Skeletal muscle tissue (tissue), 4 donors: ENCODE measurements around the gene KCNK15. TPM values are rescaled to one million over a fixed set of nuclear protein-coding genes. Genes with fewer than 3 reads are reported as not detected.

Experiments
- H3K27ac ChIP-seq: one replicate; pipeline ENCODE4 v1.7.0; 2013; ENCODE audit warnings: mild to moderate bottlenecking, low read depth, low read length, inconsistent platforms
- H3K27me3 ChIP-seq, 3 donors: one replicate each; pipeline ENCODE4 v1.7.0; 2013; ENCODE audit warnings: low read length in 3 of 3; ENCODE audit not compliant: control insufficient read depth in 3 of 3, insufficient read depth in 3 of 3
- H3K36me3 ChIP-seq, 3 donors: one replicate each; pipeline ENCODE4 v1.7.0; 2013; ENCODE audit warnings: low read length in 3 of 3; ENCODE audit not compliant: control insufficient read depth in 3 of 3, insufficient read depth in 3 of 3
- H3K4me1 ChIP-seq, 3 donors: one replicate each; pipeline ENCODE4 v1.7.0; 2013; ENCODE audit warnings: low read length in 3 of 3, mild to moderate bottlenecking in 3 of 3; ENCODE audit not compliant: control insufficient read depth in 3 of 3, insufficient read depth in 3 of 3
- H3K4me3 ChIP-seq, 3 donors: one replicate each; pipeline ENCODE4 v1.7.0; 2013; ENCODE audit warnings: low read length in 3 of 3
- H3K9ac ChIP-seq, 3 donors: one replicate each; pipeline ENCODE4 v1.7.0; 2013; ENCODE audit warnings: low read length in 3 of 3, mild to moderate bottlenecking in 3 of 3, moderate library complexity in 2 of 3, low read depth in 1 of 3
- H3K9me3 ChIP-seq, 3 donors: one replicate each; pipeline ENCODE4 v1.7.0; 2013; ENCODE audit warnings: low read length in 3 of 3; ENCODE audit not compliant: control insufficient read depth in 3 of 3
- total RNA-seq: library from RNA; depleted of rRNA; stranded (reverse); fragments of >200 nt; gene quantifications from one replicate; pipeline ENCODE4 v1.2.3, GENCODE V29; 2014
- donor health status: Osteomylitis.

The KCNK15 gene
- total RNA-seq, 1 donor from 2014 or later = under 0.01 TPM

DNA sequence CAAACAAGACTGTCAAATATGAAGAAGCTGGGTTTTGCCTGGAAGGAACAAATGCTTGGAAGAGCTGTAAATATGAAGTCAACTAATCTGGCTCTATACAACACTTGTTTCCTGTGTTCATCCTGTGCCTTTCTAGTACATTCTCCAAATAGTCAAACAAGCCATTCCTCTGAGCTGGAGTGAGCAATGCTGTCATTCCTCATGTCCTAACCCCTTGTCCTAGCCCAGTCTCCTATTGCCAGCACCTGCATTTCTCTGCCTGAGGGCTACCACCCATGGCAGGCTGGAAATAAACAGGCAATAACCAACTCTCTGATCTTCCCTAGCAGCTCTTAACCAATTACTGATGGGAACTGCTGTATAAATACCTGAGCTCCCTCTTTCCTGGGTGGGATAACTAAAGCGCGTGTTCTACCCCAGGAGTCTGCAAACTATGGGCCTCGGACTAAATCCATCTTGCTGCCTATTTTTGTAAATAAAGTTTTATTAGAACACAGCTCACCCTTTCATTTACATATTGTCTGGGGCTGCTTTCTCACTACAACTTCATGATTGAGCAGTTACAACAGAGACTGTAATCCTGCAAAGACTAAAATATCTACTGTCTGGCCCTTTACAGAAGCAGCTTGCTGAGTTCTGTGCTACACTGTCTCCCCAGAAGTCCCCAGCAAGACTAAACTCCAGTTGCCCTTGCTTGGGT lies 51.2 kb downstream of the KCNK15 start:
- Histone ChIP-seq H3K27ac (no peak overlapping the region), H3K27me3 (no peaks in the 10 kb centered on the region), H3K9ac (no peak overlapping the region), H3K36me3 (no peaks in the 10 kb centered on the region), H3K4me1 (peaks cover 0 to under 1% (median 0%) of the 10 kb centered on the region in 3 donors), H3K9me3 (no peaks in the 10 kb centered on the region), H3K4me3 (no peak overlapping the region)

DNA sequence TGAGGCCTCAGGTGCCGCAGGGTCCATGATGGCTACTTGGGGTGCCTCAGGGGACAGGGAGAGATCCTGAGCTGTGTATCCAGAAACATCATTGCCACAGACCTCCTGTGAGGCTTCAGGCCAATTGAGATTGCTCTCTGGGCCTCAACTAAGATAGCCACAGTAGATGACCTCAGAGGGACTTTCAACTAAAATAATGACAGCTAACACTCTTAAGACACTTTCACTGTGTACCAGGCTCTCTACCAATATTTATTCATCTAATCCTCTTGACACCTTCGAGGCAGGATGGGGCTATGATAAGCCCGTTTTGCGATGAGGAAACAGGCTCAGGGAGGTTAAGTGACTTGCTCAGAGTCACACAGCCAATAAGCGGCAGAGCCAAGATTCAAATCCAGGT lies 54.0 kb downstream of the KCNK15 start:
- H3K4me3 ChIP-seq = no peak overlapping the region
- no peaks in the 10 kb centered on the region for H3K36me3 ChIP-seq
- H3K27ac ChIP-seq = no peak overlapping the region
- H3K27me3 ChIP-seq = no peaks in the 10 kb centered on the region
- H3K4me1 ChIP-seq = peaks cover 8 to 15% (median 9%) of the 10 kb centered on the region in 3 donors
- H3K9me3 ChIP-seq = no peaks in the 10 kb centered on the region
- H3K9ac ChIP-seq = no peak overlapping the region

DNA sequence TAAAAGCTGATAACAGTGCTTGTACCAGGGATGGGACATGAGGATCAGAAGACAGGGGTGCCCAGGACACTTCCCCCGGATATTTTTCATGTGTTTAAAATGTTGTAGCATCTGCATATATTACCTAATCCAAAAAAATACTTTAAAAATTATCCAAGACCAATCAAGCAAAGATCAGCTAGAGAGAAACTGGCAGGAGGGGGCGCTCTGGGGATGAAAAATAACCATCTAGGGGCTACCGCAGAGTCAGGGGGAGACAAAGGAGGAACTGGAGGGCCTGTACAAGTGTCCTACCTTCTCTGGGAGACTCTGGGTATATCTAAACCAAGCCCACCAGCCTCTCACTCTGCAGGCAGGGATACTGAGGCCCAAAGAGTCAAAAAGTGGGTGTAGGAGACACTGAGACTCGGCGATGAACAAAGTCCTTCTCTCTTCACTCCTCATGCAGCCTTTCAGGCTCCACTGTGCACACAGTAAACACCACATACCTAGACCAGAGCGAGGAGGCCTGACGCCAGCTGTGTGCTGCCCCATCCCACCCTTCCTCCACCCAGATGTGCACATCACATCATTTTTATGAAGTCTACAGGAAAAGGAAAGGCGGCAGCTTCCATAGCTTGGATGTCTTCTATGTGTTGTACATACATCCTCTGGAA lies 54.9 kb downstream of the KCNK15 start:
- H3K9ac ChIP-seq = no peak overlapping the region

More for the DNA sequence above, 54.9 kb downstream of the KCNK15 start:
- H3K36me3 ChIP-seq = no peaks in the 10 kb centered on the region
- H3K27ac ChIP-seq = no peak overlapping the region
- H3K4me3 ChIP-seq = no peak overlapping the region
- no peaks in the 10 kb centered on the region for H3K27me3 ChIP-seq
- no peaks in the 10 kb centered on the region for H3K9me3 ChIP-seq
- H3K4me1 ChIP-seq = peaks cover 9 to 17% (median 13%) of the 10 kb centered on the region in 3 donors

Other genes with a start within 250 kb of the KCNK15 start
- 44.9 TPM for gene SERINC3, start 223.8 kb upstream of the KCNK15 start, total RNA-seq
- 37.1 TPM for gene PKIG, start 163.3 kb upstream of the KCNK15 start, total RNA-seq
- 3.7 TPM for gene ADA, start 94.2 kb upstream of the KCNK15 start, total RNA-seq
- not detected for gene CCN5, start 30.5 kb upstream of the KCNK15 start, total RNA-seq
- 3.1 TPM for gene RIMS4, start 64.7 kb downstream of the KCNK15 start, total RNA-seq
- gene YWHAB, start 139.8 kb downstream of the KCNK15 start, total RNA-seq = 51.7 TPM
- gene PABPC1L, start 164.2 kb downstream of the KCNK15 start, total RNA-seq = 1.0 TPM
- gene TOMM34, start 214.5 kb downstream of the KCNK15 start, total RNA-seq = 4.2 TPM
- gene STK4, start 220.6 kb downstream of the KCNK15 start, total RNA-seq = 17.7 TPM